ENCODE measurements around the gene PTPRN2.
"Not testable (repeated sequence)": the region's sequence is repeated elsewhere in the genome, so short reads cannot be mapped to it uniquely, and the experiment has no call there.

The PTPRN2 gene

DNA sequence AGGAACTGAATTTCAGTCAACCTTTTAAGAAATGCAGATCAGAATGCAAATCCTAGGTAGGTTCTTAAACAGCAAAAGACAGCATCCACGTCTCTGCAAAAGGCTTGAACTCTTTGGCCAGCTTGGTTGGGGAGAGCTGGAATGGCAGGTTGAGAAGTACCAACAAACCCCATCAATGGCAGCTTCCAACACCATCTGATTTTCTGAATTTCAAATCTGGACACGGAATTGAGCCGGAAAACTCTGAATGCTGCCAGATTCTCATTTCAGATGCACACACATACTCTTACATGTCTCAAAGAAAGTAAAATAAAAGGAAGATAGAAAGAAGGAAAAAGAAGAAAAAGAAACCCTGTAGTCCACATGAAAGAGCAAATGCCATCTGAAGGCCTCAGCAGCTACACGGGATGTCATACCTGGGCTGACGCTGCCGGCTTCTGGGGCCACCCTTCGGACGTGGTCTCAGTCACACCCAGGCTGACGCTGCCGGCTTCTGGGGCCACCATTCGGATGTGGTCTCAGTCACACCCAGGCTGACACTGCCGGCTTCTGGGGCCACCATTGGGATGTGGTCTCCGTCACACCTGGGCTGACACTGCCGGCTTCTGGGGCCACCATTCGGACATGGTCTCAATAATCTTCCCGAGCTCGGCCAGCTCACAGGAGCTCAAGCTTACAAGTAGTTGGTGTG lies 165.3 kb downstream of the PTPRN2 start:
- Histone ChIP-seq H3K9me3 (replicated peaks; ENCODE audit: low read length) (peaks cover 4% of the 10 kb centered on the region), H3K4me2 (ENCODE audit: low read length) (no peak overlapping the region), H3K4me3 (ENCODE audit: low read length) (no peak overlapping the region), H3K27me3 (ENCODE audit: control insufficient read depth, insufficient read depth, low read length) (no peaks in the 10 kb centered on the region), H3K36me3 (ENCODE audit: insufficient read depth, low read length) (no peaks in the 10 kb centered on the region), H3K4me1 (ENCODE audit: control insufficient read depth, insufficient read depth, low read length) (no peaks in the 10 kb centered on the region), H3K9ac (ENCODE audit: low read depth, low read length) (no peak overlapping the region)

DNA sequence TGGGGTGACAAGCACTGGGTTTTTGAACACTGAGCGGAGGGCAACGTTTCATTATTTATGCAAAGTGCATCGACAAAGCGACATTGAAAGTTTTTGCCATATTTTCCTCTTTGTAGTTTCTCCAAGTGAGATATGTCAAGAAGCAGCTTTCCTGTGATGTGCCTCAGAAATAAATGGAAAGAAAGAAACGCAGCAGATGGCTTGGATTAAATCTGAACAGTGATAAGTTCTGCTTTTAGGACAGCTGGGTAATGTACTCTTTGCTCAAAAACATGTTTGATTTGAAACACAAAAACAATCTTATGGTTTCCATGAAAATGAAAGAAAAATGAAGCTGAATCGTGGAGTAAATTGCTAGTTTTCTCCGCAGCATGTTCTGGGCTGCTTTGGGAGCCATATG lies 166.3 kb downstream of the PTPRN2 start:
- Histone ChIP-seq H3K9me3 (replicated peaks; ENCODE audit: low read length) (peaks cover 7% of the 10 kb centered on the region), H3K27me3 (ENCODE audit: control insufficient read depth, insufficient read depth, low read length) (no peaks in the 10 kb centered on the region), H3K4me3 (ENCODE audit: low read length) (no peak overlapping the region), H3K9ac (ENCODE audit: low read depth, low read length) (no peak overlapping the region), H3K36me3 (ENCODE audit: insufficient read depth, low read length) (no peaks in the 10 kb centered on the region), H3K4me2 (ENCODE audit: low read length) (no peak overlapping the region), H3K4me1 (ENCODE audit: control insufficient read depth, insufficient read depth, low read length) (no peaks in the 10 kb centered on the region)

DNA sequence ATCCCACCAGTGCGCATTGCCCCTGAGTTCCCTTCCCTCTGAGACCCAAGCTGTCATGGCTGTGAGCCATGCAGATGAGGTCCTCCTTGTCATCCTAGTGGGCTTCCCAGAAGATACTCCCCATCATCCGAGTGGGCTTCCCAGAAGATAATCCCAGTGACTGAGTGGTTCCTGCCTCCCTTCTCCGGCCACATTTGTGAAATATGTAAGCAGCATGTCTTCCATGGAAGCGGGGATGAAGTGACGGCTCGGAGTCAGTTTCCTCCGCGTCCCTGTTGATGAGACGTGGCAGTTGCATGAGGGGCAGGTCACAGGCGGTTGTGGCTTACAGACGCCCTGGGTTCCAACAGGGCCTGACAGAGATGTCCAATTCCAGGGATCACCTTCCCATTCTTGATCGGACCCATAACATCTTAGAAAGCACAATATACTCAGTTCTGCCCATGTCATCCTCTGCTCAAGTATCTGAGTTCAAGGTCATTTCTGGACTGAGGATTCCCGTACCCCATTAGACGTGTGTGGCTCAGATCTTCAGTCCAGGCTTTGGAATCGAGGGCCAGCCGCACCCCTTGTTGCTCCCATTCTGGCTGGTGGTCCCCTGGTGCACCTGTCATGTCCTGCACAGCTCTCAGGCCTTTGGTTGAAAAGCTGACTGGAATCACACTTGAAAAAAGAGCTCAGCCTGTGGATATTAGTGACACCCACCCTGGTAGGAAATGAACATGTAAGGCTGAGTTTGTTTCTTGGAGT lies 166.9 kb downstream of the PTPRN2 start:
- Histone ChIP-seq H3K4me3 (ENCODE audit: low read length) (no peak overlapping the region), H3K9ac (ENCODE audit: low read depth, low read length) (no peak overlapping the region), H3K9me3 (replicated peaks; ENCODE audit: low read length) (peaks cover 9% of the 10 kb centered on the region), H3K27me3 (ENCODE audit: control insufficient read depth, insufficient read depth, low read length) (no peaks in the 10 kb centered on the region), H3K4me2 (ENCODE audit: low read length) (no peak overlapping the region), H3K36me3 (ENCODE audit: insufficient read depth, low read length) (no peaks in the 10 kb centered on the region), H3K4me1 (ENCODE audit: control insufficient read depth, insufficient read depth, low read length) (no peaks in the 10 kb centered on the region)

DNA sequence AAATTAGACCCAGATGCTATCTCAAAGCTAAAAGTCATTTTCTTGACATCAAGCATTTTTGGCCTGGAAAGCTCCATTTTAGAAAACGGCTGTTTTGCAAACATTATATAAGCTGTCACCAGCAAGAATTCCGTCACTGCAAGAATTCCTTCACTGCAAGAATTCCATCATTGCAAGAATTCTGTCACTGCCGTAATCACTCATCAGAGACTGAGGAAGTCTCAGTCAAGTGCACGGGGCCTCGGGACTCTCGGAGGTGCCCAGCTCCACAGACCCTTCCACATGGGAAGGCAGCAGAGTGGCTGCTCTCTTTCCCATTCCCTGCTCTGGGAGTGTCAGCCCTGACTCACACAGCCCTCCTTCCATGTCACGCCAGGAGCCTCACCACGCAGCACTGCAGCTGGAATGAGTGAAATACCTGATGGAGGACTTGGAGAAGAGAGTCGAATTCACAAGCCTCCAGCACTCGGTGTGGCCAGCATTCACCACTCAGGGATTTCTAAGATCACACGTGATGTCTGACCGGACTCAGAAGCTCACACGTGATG lies 168.3 kb downstream of the PTPRN2 start:
- Histone ChIP-seq H3K36me3 (ENCODE audit: insufficient read depth, low read length) (no peaks in the 10 kb centered on the region), H3K4me1 (ENCODE audit: control insufficient read depth, insufficient read depth, low read length) (no peaks in the 10 kb centered on the region), H3K4me3 (ENCODE audit: low read length) (no peak overlapping the region), H3K9me3 (replicated peaks; ENCODE audit: low read length) (peaks cover 9% of the 10 kb centered on the region), H3K4me2 (ENCODE audit: low read length) (no peak overlapping the region), H3K9ac (ENCODE audit: low read depth, low read length) (no peak overlapping the region), H3K27me3 (ENCODE audit: control insufficient read depth, insufficient read depth, low read length) (no peaks in the 10 kb centered on the region)

DNA sequence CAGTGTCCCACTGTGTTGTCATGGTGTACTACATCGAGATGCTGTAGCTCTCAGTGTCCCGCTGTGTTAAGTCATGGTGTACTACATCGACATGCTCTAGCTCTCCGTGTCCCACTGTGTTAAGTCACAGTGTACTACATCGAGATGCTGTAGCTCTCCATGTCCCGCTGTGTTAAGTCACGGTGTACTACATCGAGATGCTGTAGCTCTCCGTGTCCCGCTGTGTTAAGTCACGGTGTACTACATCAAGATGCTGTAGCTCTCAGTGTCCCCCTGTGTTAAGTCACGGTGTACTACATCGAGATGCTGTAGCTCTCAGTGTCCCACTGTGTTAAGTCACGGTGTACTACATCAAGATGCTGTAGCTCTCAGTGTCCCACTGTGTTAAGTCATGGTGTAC lies 169.2 kb downstream of the PTPRN2 start:
- not testable (repeated sequence) for H3K9ac ChIP-seq (ENCODE audit: low read depth, low read length); H3K36me3 ChIP-seq (ENCODE audit: insufficient read depth, low read length); H3K9me3 ChIP-seq (replicated peaks; ENCODE audit: low read length); H3K27me3 ChIP-seq (ENCODE audit: control insufficient read depth, insufficient read depth, low read length); H3K4me1 ChIP-seq (ENCODE audit: control insufficient read depth, insufficient read depth, low read length); H3K4me3 ChIP-seq (ENCODE audit: low read length); H3K4me2 ChIP-seq (ENCODE audit: low read length)

DNA sequence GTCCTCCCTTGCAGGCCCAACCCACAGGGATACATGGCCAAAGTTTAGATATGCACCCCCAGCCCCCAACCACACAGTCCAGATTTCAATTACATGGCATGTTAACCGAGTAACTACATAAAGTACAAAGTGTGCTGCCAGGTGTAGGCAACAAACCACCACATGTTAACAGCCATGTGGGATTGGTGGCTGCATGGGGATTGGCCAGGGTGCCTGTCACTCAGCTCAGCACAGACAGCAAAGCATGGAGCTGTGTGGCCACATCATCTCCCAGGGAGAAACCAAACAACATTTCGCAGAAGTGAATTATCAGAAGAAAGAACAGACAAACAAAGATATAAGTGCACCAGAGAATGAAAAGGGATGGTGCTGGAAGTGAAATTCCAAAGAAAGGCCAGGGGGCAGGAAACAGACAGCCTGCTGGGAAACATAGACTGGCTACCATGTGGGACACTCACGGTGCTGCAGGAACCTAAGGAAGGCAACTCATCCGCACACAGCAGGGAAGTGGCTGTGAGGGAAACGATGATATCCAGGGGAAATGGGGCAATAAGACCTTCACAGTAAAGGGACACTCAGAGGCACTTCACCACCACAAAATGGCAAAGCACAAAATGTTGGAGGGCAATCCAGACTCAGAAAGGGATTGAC lies 171.2 kb downstream of the PTPRN2 start:
- no peak overlapping the region for H3K4me2 ChIP-seq (ENCODE audit: low read length)
- H3K36me3 ChIP-seq (ENCODE audit: insufficient read depth, low read length) = no peaks in the 10 kb centered on the region
- no peaks in the 10 kb centered on the region for H3K27me3 ChIP-seq (ENCODE audit: control insufficient read depth, insufficient read depth, low read length)
- no peak overlapping the region for H3K9ac ChIP-seq (ENCODE audit: low read depth, low read length)
- H3K4me1 ChIP-seq (ENCODE audit: control insufficient read depth, insufficient read depth, low read length) = no peaks in the 10 kb centered on the region
- no peak overlapping the region for H3K4me3 ChIP-seq (ENCODE audit: low read length)
- peaks cover 9% of the 10 kb centered on the region for H3K9me3 ChIP-seq (replicated peaks; ENCODE audit: low read length)

DNA sequence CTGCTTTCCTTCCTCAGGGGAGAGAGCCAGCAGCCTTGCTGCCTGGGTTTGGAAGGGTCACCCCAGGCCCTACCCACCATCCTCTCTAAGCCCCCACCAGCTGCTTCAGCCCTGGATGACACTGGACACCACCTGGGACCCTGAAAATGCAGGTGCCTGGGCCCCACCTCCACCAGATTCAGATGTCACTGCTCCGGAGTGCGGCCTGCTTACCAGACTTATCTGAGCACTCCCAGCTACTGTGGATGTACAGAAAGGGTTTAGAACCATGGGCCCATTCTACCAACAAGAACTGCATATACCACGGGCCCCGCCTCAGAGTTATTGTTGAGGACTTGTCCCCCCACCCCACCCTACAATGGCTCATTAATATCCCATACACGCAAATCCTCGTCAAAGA lies 172.3 kb downstream of the PTPRN2 start:
- Histone ChIP-seq H3K36me3 (ENCODE audit: insufficient read depth, low read length) (no peaks in the 10 kb centered on the region), H3K4me1 (ENCODE audit: control insufficient read depth, insufficient read depth, low read length) (no peaks in the 10 kb centered on the region), H3K4me2 (ENCODE audit: low read length) (no peak overlapping the region), H3K4me3 (ENCODE audit: low read length) (no peak overlapping the region), H3K27me3 (ENCODE audit: control insufficient read depth, insufficient read depth, low read length) (no peaks in the 10 kb centered on the region), H3K9me3 (replicated peaks; ENCODE audit: low read length) (peaks cover 6% of the 10 kb centered on the region), H3K9ac (ENCODE audit: low read depth, low read length) (no peak overlapping the region)

DNA sequence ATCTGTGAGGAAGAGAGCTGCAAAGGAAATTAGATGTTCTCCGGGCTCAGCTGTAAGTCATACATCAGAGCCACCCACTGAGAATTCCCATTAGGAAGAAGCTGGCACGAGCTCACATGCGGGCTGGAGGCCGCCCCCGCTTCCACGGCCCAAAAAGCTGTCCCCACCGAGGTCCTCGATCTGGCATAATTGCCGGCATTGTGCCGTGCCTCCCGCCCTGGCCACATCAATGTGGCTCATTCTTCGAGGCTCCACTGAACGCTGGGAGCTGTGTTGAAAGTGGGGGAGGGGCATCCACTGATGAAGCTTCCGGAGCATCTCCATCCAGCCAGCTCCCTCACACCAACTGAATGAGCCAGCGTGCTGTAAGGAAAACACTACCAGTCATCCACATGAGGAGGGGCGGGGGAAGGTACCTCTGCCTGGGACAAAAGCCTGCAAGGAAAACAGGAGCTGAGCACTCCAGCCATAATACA lies 173.1 kb downstream of the PTPRN2 start:
- Histone ChIP-seq H3K9ac (ENCODE audit: low read depth, low read length) (no peak overlapping the region), H3K9me3 (replicated peaks; ENCODE audit: low read length) (peaks cover 6% of the 10 kb centered on the region), H3K4me1 (ENCODE audit: control insufficient read depth, insufficient read depth, low read length) (no peaks in the 10 kb centered on the region), H3K36me3 (ENCODE audit: insufficient read depth, low read length) (no peaks in the 10 kb centered on the region), H3K4me2 (ENCODE audit: low read length) (no peak overlapping the region), H3K27me3 (ENCODE audit: control insufficient read depth, insufficient read depth, low read length) (no peaks in the 10 kb centered on the region), H3K4me3 (ENCODE audit: low read length) (no peak overlapping the region)

DNA sequence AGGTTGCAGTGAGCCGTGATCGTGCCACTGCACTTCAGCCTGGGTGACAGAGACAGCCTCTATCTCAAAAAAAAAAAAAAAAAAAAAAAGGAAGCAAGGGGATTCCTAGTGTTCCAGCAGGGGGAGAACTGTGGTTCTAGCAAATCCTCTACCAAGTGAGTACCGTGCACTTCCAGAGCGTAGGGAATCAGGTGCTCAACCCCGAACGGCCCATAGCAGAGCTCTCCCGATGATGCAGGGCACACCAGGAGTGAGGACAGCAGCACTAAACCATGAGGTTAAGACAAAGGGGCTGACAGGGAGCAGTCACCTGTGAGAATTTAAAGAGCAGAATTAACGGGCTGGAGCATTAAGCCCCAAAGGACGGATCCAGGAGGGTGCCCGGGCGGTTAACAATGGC lies 173.6 kb downstream of the PTPRN2 start:
- H3K4me1 ChIP-seq (ENCODE audit: control insufficient read depth, insufficient read depth, low read length) = no peaks in the 10 kb centered on the region
- peaks cover 6% of the 10 kb centered on the region for H3K9me3 ChIP-seq (replicated peaks; ENCODE audit: low read length)
- no peaks in the 10 kb centered on the region for H3K27me3 ChIP-seq (ENCODE audit: control insufficient read depth, insufficient read depth, low read length)
- no peaks in the 10 kb centered on the region for H3K36me3 ChIP-seq (ENCODE audit: insufficient read depth, low read length)
- H3K9ac ChIP-seq (ENCODE audit: low read depth, low read length) = no peak overlapping the region
- no peak overlapping the region for H3K4me3 ChIP-seq (ENCODE audit: low read length)
- no peak overlapping the region for H3K4me2 ChIP-seq (ENCODE audit: low read length)

DNA sequence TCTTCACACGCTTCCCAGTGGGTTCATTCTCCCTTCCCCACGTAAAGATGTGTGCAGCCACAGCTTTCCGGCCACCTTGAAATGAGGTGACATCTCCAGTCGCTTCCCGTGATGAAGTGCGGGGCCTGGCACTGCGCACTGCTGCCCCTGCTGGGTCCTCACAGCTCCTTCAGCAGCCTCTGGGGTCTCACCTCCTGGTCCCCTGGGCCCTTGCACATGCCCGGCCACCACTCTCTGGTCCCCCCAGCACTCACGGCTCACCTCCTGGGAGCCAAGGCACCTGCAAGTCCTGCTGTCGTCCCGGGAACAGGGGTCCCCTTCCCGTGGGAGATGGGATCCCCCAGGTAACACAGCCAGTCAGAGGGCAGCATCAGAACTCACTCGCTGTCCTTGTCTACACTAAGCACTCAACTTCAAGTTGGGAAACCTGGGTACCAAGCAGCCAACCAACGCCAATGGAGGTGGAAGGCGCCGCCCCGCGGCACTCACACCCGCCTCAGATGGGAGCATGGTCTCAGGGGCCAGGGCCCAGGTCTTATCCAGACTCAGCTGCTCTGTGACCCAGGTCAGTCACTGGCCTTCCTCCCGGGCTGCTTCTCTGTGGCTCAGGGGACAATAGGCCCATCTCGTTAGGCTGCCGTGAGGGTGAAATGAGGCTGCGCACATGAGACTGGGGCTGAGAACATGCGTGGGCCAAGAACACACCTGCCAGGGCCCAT lies 176.2 kb downstream of the PTPRN2 start:
- no peaks in the 10 kb centered on the region for H3K27me3 ChIP-seq (ENCODE audit: control insufficient read depth, insufficient read depth, low read length)
- no peaks in the 10 kb centered on the region for H3K4me1 ChIP-seq (ENCODE audit: control insufficient read depth, insufficient read depth, low read length)
- no peaks in the 10 kb centered on the region for H3K36me3 ChIP-seq (ENCODE audit: insufficient read depth, low read length)
- H3K4me2 ChIP-seq (ENCODE audit: low read length) = no peak overlapping the region
- H3K4me3 ChIP-seq (ENCODE audit: low read length) = no peak overlapping the region
- peaks cover 3% of the 10 kb centered on the region for H3K9me3 ChIP-seq (replicated peaks; ENCODE audit: low read length)
- no peak overlapping the region for H3K9ac ChIP-seq (ENCODE audit: low read depth, low read length)

DNA sequence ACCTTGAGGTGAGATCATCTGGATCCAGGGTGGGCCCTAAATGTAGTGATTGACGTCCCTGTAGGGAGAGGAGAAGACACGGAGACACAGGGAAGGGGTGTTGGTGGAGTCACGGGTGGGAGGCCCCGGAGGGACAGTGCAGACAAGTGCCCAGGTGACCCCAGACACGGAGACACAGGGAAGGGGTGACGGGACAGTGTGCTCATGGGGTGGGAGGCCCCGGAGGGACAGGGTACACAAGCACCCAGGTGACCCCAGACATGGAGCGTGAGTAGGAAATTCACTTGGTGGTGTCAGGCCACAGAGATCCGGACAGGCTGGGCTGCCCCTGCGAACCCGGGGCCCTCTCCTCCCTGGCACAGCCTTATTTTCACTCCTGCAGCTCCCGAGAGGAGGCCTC lies 176.9 kb downstream of the PTPRN2 start:
- Histone ChIP-seq H3K9ac (ENCODE audit: low read depth, low read length) (no peak overlapping the region), H3K4me2 (ENCODE audit: low read length) (no peak overlapping the region), H3K9me3 (replicated peaks; ENCODE audit: low read length) (no peaks in the 10 kb centered on the region), H3K27me3 (ENCODE audit: control insufficient read depth, insufficient read depth, low read length) (no peaks in the 10 kb centered on the region), H3K4me1 (ENCODE audit: control insufficient read depth, insufficient read depth, low read length) (no peaks in the 10 kb centered on the region), H3K36me3 (ENCODE audit: insufficient read depth, low read length) (no peaks in the 10 kb centered on the region), H3K4me3 (ENCODE audit: low read length) (no peak overlapping the region)
